HG03442 (cell line): ENCODE data around the gene CEP20.
A peak's percentile ranks its signal among the peaks of the same experiment; 100 is the strongest.

Experiments
- ATAC-seq: cut with Tn5 transposase; IDR thresholded peaks from one replicate; pipeline ENCODE4 v1.9.1; 2021; ENCODE audit warnings: mild to moderate bottlenecking, moderate library complexity; ENCODE audit not compliant: unreplicated experiment

CEP20 gene

DNA sequence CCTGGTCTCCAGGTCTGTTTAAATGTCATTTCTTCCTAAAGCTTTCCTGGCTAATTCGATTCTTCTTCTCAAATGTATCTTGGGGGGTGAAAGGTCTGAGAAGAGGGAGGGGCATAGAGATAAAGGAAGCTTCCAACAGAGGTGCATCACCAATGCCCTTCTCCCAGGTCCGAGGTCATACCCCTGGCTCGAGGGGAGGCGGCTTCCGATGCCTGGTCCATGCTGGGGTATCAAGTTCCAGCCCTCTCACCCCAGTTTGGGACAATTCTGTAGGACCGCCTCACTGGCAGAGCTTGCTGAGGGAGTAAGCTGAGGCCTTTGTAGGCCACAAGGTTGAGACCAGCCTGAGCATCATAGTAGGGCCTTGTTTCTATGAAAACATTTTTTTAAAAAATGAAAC lies 10.3 kb upstream of the CEP20 start:
- no peak for ATAC-seq

- peak; percentile 62 for ATAC-seq
Measured at GRCh38 chr16:15897834-15898254, 9.4 kb upstream of the CEP20 start.

GRCh38 chr16:15897121-15897780 lies 8.8 kb upstream of the CEP20 start:
- ATAC-seq: no peak

GRCh38 chr16:15894571-15895374 lies 6.4 kb upstream of the CEP20 start:
- no peak for ATAC-seq

DNA sequence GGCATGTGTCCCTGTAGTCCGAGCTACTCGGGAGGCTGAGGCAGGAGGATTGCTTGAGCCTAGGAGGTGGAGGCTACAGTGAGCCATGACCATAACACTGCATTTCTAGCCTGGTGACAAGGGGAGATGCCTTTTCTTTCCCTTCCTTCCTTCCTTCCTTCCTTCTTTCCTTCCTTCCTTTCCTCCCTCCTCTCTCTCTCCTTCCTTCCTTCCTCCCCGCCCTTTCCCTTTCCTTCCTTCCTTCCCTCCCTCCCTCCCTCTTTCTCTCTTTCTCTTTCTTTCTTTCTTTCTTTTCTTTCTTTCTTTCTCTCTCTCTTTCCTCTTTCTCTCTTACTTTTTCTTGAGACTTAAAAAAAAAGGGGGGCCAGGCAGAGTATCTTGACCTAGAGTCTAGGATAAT lies 3.1 kb upstream of the CEP20 start:
- no peak for ATAC-seq

DNA sequence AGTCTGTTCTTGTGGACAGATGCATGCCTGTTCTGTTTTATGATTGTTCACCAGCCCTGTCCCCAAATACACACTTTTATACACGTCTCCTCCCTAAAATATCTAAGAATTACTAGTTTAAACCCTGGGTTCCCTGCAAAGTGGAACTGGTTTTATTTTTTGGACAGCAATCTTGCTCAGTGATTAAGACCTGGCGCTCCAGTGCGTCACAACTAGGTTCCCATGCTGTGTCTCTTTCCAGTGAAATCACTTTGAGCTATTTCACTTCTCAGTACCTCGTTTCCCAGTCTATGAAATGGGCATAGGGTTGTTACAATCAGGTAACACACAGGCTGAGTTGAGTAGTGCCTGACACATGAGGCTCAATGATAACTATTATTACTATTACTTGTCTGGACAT lies 1.1 kb downstream of the CEP20 start:
- no peak for ATAC-seq

DNA sequence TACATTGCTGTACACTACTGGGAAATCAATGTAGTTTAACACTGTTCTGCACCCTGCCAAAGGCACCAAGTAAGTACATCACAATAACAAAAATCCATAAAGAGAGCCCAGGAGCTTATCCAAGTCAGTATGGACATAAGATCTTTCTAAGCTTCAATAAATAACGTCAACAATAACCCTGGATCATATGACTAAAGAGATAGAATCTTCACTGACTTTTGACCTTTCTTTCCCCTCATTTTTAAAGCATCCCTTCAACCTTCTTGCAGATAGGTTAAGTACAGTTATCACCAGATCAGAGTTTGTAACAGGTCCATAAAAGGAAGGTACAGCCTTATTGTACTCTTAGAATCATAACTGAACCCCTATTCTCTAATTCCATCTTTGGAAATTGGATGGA lies 2.3 kb downstream of the CEP20 start:
- no peak for ATAC-seq

DNA sequence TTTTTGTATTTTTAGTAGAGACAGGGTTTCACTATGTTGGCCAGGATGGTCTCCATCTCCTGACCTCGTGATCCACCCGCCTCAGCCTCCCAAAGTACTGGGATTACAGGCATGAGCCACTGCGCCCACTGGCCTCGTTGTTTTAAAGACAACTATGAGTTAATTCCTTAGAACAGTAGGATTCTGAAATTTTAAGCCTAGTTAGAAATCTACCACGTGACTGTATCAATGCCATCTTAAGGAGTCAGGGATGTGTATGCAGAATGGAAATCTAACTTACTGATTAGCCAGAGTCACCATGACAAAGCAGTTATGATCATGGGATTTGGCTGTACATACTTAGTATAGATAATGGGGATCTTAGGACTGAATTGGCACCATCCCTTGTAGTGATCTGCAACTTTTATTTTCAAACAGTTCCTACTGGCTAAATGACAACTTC lies 2.8 kb downstream of the CEP20 start:
- ATAC-seq: no peak

DNA sequence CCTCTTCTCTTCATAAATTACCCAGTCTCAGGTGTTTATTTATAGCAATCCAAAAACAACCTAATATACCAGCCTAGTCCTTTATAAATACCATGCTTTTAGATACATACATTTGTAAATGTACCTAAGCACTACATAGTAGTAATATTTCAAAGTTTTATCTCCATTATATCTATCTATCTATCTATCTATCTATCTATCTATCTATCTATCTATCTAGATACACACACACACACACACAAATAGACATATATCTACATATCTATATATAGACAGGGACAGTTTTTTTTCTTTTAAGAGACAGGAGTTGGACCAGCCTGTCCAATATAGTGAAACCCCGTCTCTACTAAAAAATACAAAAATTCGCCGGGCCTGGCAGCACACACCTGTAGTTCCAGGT lies 5.8 kb downstream of the CEP20 start:
- ATAC-seq: no peak

- no peak for ATAC-seq
Measured at GRCh38 chr16:15881794-15882379, 6.5 kb downstream of the CEP20 start.

GRCh38 chr16:15880434-15881308 lies 7.7 kb downstream of the CEP20 start:
- ATAC-seq: no peak

- no peak for ATAC-seq
Measured at GRCh38 chr16:15879255-15879811, 9.1 kb downstream of the CEP20 start.

DNA sequence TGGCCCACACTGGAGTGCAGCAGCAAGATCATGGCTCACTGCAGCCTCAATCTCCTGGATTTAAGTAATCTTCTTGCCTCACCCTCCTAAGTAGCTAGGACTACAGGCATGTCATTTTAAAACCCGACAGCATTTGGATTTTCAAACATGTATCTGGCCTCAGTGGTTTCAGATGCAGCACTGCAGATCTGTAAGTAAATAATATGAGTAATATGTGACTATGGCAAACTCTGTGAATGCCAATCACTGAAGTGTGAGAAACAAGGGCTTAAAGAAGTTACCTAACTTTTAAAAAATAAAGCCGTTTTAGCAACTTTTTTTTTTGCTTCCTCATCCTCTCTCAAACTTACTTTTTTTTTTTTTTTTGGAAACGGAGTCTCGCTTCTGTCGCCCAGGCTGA lies 11.9 kb downstream of the CEP20 start:
- ATAC-seq: no peak

DNA sequence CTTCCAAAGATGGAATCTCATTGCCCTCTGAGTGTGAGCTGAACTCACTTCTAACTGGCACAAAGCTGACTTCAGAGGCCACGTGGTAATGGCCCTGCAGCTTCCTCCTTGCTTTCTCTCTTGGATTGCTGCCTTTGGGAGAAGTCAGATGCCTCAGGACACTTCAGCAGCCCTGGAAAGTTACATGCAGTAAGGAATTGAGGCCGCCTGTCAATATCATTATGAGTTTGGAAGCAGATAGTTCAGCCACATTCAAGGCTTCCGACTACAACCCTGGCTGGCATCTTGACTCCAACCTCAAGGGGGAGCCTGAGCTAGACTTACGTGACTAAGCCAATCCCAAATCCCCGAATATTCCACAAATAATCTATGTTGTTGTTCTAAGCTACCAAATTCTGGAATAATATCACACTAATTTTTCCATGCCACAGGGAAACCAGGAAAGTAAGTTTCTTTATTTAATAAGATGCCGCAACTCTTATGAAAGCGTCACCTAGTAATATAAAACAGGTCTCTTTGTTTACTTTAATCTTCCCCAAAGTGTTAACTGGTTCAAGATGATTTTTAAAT lies 13.6 kb downstream of the CEP20 start:
- no peak for ATAC-seq

- ATAC-seq: no peak
Measured at GRCh38 chr16:15873737-15874136, 14.7 kb downstream of the CEP20 start.

- no peak for ATAC-seq
Measured at GRCh38 chr16:15873301-15873700, 15.1 kb downstream of the CEP20 start.

DNA sequence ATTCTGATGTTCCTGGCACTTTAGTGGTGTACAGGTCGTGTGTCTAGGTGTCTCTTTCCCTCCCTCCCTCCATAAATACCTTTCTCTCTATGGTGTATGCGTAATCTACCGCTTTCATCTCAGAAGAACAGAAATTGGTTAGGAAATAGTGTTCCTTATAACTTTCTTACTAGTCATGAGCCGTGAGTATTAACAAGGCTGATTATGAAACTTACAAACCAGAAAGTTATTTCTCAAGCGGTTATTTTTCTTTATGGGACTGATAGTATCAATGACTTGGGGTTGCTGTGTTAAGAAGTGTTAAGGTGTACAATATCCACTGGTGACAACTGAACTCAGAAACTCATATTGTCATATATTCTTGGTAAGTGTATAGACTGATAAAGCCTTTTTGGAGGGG lies 18.4 kb downstream of the CEP20 start:
- no peak for ATAC-seq

GRCh38 chr16:15866451-15866850 lies 22.0 kb downstream of the CEP20 start:
- ATAC-seq: no peak

GRCh38 chr16:15865742-15866141 lies 22.7 kb downstream of the CEP20 start:
- ATAC-seq: no peak

GRCh38 chr16:15864939-15865338 lies 23.5 kb downstream of the CEP20 start:
- ATAC-seq: no peak
